ENCODE data around the gene CLCA1. TPM values are rescaled to one million over a fixed set of nuclear protein-coding genes. Genes with fewer than 3 reads are reported as not detected.

The CLCA1 gene
- total and polyA plus RNA-seq, 8 donors: 0.05 to 0.44 (median 0.11) TPM; not detected in 5

DNA sequence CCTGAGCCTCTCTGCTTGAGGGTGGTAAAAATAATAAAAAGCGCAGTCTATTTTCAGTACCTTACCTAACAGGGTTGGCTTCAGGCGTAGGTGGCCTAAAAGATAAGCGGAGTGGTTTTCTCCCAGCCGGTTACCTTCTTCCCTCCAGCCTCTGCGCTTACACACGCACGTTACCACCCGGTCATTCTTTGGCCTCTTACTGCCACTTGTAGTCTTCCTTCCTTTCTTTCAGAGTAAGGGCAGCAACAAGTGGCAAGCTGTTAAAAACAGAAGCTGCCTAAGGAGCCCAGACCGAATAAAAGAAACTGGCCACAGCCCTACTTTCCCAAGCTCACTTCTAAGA, 35.4 kb downstream of the CLCA1 start:
- intact Hi-C loops (cut with DNase I): loop anchor here in 2 of 3 donors (10.0 kb wide), 1 partner anchor 119 kb away; no protein-coding TSS in a partner anchor
- no peaks in the 10 kb centered on the region for H3K36me3 ChIP-seq
- WGBS, 2 donors: 66 to 68% methylated on average over 9 of the region's 9 CpGs
- peak in 1 of 4 donors; percentile 24 for ATAC-seq
- H3K27me3 ChIP-seq: no peaks in the 10 kb centered on the region
- peak overlapping the region in 1 of 4 donors; percentile 18 for H3K4me3 ChIP-seq
- H3K27ac ChIP-seq: no peak overlapping the region
- no peak for FAIRE-seq
- TF ChIP-seq, protein P1, sequence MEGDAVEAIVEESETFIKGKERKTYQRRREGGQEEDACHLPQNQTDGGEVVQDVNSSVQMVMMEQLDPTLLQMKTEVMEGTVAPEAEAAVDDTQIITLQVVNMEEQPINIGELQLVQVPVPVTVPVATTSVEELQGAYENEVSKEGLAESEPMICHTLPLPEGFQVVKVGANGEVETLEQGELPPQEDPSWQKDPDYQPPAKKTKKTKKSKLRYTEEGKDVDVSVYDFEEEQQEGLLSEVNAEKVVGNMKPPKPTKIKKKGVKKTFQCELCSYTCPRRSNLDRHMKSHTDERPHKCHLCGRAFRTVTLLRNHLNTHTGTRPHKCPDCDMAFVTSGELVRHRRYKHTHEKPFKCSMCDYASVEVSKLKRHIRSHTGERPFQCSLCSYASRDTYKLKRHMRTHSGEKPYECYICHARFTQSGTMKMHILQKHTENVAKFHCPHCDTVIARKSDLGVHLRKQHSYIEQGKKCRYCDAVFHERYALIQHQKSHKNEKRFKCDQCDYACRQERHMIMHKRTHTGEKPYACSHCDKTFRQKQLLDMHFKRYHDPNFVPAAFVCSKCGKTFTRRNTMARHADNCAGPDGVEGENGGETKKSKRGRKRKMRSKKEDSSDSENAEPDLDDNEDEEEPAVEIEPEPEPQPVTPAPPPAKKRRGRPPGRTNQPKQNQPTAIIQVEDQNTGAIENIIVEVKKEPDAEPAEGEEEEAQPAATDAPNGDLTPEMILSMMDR (IDR thresholded peaks at IDR 0.05): no peak
- H3K4me1 ChIP-seq: no peaks in the 10 kb centered on the region
- no peak for DNase-seq
- no peaks in the 10 kb centered on the region for H3K9me3 ChIP-seq

DNA sequence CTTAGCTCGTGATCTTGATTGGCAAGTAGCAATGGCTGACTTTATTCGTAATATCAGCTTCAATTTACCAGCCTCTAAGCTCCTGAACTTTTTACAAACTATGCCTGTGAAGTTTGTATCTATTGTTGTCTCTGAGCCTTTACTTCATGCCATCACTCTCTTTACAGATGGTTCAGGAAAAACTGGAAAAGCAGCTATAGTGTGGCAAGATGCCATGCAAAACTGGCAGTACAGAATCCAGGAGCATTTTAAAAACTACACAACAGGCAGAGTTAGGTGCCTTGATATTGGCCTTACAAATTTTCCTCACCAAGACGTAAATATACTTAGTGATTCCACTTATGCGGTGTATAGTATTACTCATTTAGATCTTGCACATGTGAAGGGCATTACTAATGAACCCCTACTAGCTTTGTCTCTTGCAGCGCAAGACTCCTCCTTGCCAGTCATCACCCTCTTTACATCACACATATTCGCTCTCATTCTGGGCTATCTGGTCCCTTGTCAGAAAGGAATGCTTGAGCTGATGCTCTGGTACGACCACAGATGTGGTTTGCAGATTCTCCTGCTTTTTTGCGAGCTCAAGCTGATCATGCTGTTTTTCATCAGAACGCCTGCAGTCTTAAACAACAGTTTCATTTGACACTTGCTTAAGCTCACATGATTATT, 36.3 kb downstream of the CLCA1 start:
- DNase-seq (no peak), FAIRE-seq (no peak), ATAC-seq (peak in 1 of 4 donors; percentile 20)
- Histone ChIP-seq H3K36me3 (no peaks in the 10 kb centered on the region), H3K27me3 (no peaks in the 10 kb centered on the region), H3K4me3 (no peak overlapping the region), H3K9me3 (no peaks in the 10 kb centered on the region), H3K4me1 (no peaks in the 10 kb centered on the region), H3K27ac (no peak overlapping the region)
- TF ChIP-seq, protein P1 (IDR thresholded peaks at IDR 0.05): no peak
- 50 to 55% methylated on average over 9 of the region's 9 CpGs for WGBS, 2 donors
- intact Hi-C loops (cut with DNase I): loop anchor here in 2 of 3 donors (10.0 kb wide), 1 partner anchor 120 kb away; no protein-coding TSS in a partner anchor

DNA sequence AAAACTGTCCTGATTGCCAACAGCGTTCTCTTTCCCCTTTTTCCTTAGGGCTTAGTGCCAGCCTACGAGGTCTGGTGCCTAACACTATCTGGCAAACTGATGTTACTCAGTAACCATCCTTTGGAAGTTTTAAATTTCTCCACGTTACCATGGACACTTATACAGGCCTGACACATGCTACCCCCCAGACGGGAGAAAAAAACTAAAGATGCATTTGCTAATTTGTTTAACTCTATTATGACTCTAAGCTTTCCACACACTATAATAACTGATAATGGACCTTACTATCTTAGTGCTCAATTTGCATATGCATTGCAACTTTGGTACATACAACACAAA, 36.8 kb downstream of the CLCA1 start:
- ATAC-seq (no peak), FAIRE-seq (no peak), DNase-seq (no peak)
- TF ChIP-seq, protein P1 (IDR thresholded peaks at IDR 0.05): no peak
- Histone ChIP-seq H3K4me3 (no peak overlapping the region), H3K36me3 (no peaks in the 10 kb centered on the region), H3K27me3 (no peaks in the 10 kb centered on the region), H3K4me1 (no peaks in the 10 kb centered on the region), H3K9me3 (no peaks in the 10 kb centered on the region), H3K27ac (no peak overlapping the region)
- intact Hi-C loops (cut with DNase I): loop anchor here in 2 of 3 donors (10.0 kb wide), 1 partner anchor 121 kb away; no protein-coding TSS in a partner anchor
- 24 to 30% methylated on average over 4 of the region's 4 CpGs for WGBS, 2 donors

DNA sequence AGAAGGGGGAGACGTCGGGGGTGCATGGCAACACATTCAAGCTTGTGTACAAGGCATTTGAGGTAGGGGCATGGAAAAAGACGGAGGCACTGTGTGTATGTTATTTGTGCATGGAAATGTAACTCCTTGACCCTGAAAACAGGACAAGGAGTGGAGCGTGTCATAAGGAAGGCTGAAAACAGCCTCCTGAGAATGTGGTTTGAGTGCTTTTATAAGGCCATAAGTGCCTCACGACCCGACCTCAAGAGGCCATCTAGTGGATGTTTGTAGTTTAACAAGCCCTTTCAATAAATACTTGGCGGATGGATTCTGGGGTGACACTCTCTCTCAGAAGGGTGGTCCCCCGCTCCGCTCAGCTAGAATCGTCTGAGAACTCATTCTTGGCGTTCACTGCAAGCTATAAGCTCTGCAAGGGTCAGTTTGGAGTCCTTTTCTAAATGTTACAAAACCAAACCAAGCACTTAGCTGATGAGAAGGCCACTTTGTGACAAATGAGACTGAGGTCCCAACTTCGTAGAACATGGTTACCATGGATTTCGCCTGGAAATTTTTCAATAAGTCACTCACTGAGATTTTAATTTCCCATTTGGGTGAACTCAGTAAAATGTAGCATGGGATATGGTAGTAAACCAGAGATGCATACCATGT, 39.3 kb downstream of the CLCA1 start:
- Histone ChIP-seq H3K4me3 (no peak overlapping the region), H3K9me3 (no peaks in the 10 kb centered on the region), H3K36me3 (no peaks in the 10 kb centered on the region), H3K27ac (no peak overlapping the region), H3K4me1 (no peaks in the 10 kb centered on the region), H3K27me3 (no peaks in the 10 kb centered on the region)
- DNase-seq (no peak), FAIRE-seq (no peak), ATAC-seq (peak in 2 of 4 donors; percentile 35 to 43)
- TF ChIP-seq, protein P1 (IDR thresholded peaks at IDR 0.05): no peak
- 40 to 44% methylated on average over 13 of the region's 13 CpGs for WGBS, 2 donors
- intact Hi-C loops (cut with DNase I): loop anchor here in 2 of 3 donors (10.0 kb wide), 1 partner anchor 123 kb away; no protein-coding TSS in a partner anchor

DNA sequence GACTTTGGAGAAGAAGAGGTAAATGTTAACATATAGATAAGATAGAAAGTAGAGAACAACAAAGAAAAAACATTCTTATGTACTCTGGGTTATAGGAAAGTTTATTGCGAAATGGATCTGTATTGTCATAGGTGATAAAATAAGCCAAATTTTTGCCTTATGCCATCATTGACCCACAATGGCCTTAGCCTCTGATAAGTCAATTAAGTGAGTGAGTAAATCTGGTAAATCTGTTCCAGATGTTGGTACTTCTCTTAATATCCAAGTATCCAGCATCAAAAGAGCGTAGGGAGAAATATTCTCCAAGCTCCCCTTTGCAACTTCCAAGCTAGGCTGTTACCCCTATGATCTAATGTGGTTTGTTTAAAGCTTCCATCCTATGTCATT, 39.8 kb downstream of the CLCA1 start:
- TF ChIP-seq, protein P1 (IDR thresholded peaks at IDR 0.05): no peak
- Histone ChIP-seq H3K27me3 (no peaks in the 10 kb centered on the region), H3K27ac (no peak overlapping the region), H3K36me3 (no peaks in the 10 kb centered on the region), H3K9me3 (no peaks in the 10 kb centered on the region), H3K4me3 (no peak overlapping the region), H3K4me1 (no peaks in the 10 kb centered on the region)
- ATAC-seq (no peak), DNase-seq (no peak), FAIRE-seq (no peak)
- intact Hi-C loops (cut with DNase I): loop anchor here in 2 of 3 donors (10.0 kb wide), 1 partner anchor 124 kb away; no protein-coding TSS in a partner anchor
- WGBS, 2 donors: 71 to 85% methylated on average over 2 of the region's 2 CpGs

Measured in pancreas (tissue), 10 donors.